Ascending aorta (tissue), 2 donors: ENCODE results near the gene ZFP62. TPM values are rescaled to one million over a fixed set of nuclear protein-coding genes. Genes with fewer than 3 reads are reported as not detected.

Experiments used
- DNase-seq, 2 donors: peaks; one replicate each; pipeline ENCODE4 v3.0.0-alpha.2; 2019; ENCODE audit warnings: low spot score in 2 of 2
- H3K27ac ChIP-seq, 2 donors: fragments of 200-600 bp; sonication (generic); one replicate each; pipeline ENCODE4 v1.5.1; 2016 to 2017; ENCODE audit warnings: mild to moderate bottlenecking in 1 of 2
- H3K27me3 ChIP-seq: fragments of 200-600 bp; sonication (generic); one replicate; pipeline ENCODE4 v1.5.1; 2017
- H3K36me3 ChIP-seq, 2 donors: fragments of 200-600 bp; sonication (generic); one replicate each; pipeline ENCODE4 v1.5.1; 2016
- H3K4me1 ChIP-seq, 2 donors: fragments of 200-600 bp; sonication (generic); one replicate each; pipeline ENCODE4 v1.5.1; 2016 to 2017; ENCODE audit warnings: mild to moderate bottlenecking in 1 of 2
- H3K4me3 ChIP-seq, 2 donors: fragments of 200-600 bp; sonication (generic); one replicate each; pipeline ENCODE4 v1.5.1; 2016 to 2017; ENCODE audit warnings: mild to moderate bottlenecking in 1 of 2
- H3K9me3 ChIP-seq, 2 donors: fragments of 200-600 bp; sonication (generic); one replicate each; pipeline ENCODE4 v1.5.1; 2016
- CTCF ChIP-seq, 3 experiments: fragments of 200-600 bp in 2 of 3; fragments of 450-650 bp in 1 of 3; sonication (generic) in 2 of 3; IDR thresholded peaks; one replicate each; pipeline ENCODE4 v1.5.1; 2016 to 2019; ENCODE audit warnings: antibody characterized with exemption in 3 of 3, mild to moderate bottlenecking in 1 of 3, moderate library complexity in 1 of 3
- intact Hi-C: fragments of 100-400 bp; cut with DNase I; formaldehyde crosslinking; loops from one replicate; pipeline ENCODE4 v1.15.1; 2023
- total RNA-seq: library from RNA; depleted of rRNA; stranded (reverse); fragments of >200 nt; gene quantifications from one replicate; pipeline ENCODE4 v1.1.0, GENCODE V29; 2016

The ZFP62 gene
- total RNA-seq, 1 donor from 2014 or later, result 1.8 TPM

GRCh38 chr5:180820788-180821321, 40.2 kb downstream of the ZFP62 start:
- no peak overlapping the region for H3K4me3 ChIP-seq
- no peaks in the 10 kb centered on the region for H3K27me3 ChIP-seq
- H3K27ac ChIP-seq, result peak overlapping the region; percentile 63 to 69
- intact Hi-C loops, result no loop called here
- no peaks in the 10 kb centered on the region for H3K36me3 ChIP-seq
- DNase-seq, result peak in 1 of 2 donors; percentile 61
- H3K4me1 ChIP-seq, result peaks cover 2 to 39% of the 10 kb centered on the region in 2 donors
- no peaks in the 10 kb centered on the region for H3K9me3 ChIP-seq
- TF ChIP-seq CTCF (IDR thresholded peaks at IDR 0.05), result no peak

- no peaks in the 10 kb centered on the region for H3K9me3 ChIP-seq
- peaks cover 0 to 25% of the 10 kb centered on the region in 2 donors for H3K4me1 ChIP-seq
- peak overlapping the region; percentile 60 to 71 for H3K27ac ChIP-seq
- no peaks in the 10 kb centered on the region for H3K36me3 ChIP-seq
- DNase-seq, result peak in 1 of 2 donors; percentile 27
- H3K4me3 ChIP-seq, result no peak overlapping the region
- no peak for TF ChIP-seq CTCF (IDR thresholded peaks at IDR 0.05)
- H3K27me3 ChIP-seq, result no peaks in the 10 kb centered on the region
- intact Hi-C loops, result loop anchor here (10.0 kb wide), 1 partner anchor 1194 kb away; the partner anchor contains the start of gene HNRNPH1
These were observed 42.3 kb downstream of the ZFP62 start for GRCh38 chr5:180818677-180819341.

- Histone ChIP-seq H3K4me1 (peaks cover 0 to 25% of the 10 kb centered on the region in 2 donors), H3K4me3 (peak overlapping the region in 1 of 2 donors; percentile 12), H3K9me3 (no peaks in the 10 kb centered on the region), H3K27ac (peak overlapping the region; percentile 60 to 71), H3K36me3 (no peaks in the 10 kb centered on the region), H3K27me3 (no peaks in the 10 kb centered on the region)
- intact Hi-C loops, result loop anchor here (10.0 kb wide), 1 partner anchor 1193 kb away; the partner anchor contains the start of gene HNRNPH1
- TF ChIP-seq CTCF (IDR thresholded peaks at IDR 0.05), result no peak
- DNase-seq, result peak in 1 of 2 donors; percentile 58
These were observed 43.0 kb downstream of the ZFP62 start for GRCh38 chr5:180817893-180818674.

- TF ChIP-seq CTCF (IDR thresholded peaks at IDR 0.05), result no peak
- intact Hi-C loops, result loop anchor here (10.0 kb wide), 1 partner anchor 1192 kb away; the partner anchor contains the start of gene HNRNPH1
These were observed 44.2 kb downstream of the ZFP62 start for GRCh38 chr5:180816608-180817534.

More at GRCh38 chr5:180816608-180817534, 44.2 kb downstream of the ZFP62 start:
- Histone ChIP-seq H3K4me1 (peaks cover 0 to 25% of the 10 kb centered on the region in 2 donors), H3K4me3 (no peak overlapping the region), H3K27me3 (no peaks in the 10 kb centered on the region), H3K36me3 (no peaks in the 10 kb centered on the region), H3K9me3 (no peaks in the 10 kb centered on the region), H3K27ac (peak overlapping the region; percentile 60 to 71)
- peak in 1 of 2 donors; percentile 61 for DNase-seq
